SIG-M5 treated with dmso at 0.1 percent for 504 hours (cell line): ENCODE results near the gene ITGA3.

Experiments
- DNase-seq: peaks from one replicate; lab custom pipeline; 2025; ENCODE audit not compliant: unreplicated experiment; lab: John Stamatoyannopoulos, UW

ITGA3 gene

GRCh38 chr17:50106393-50107131 lies 50.7 kb downstream of the ITGA3 start:
- DNase-seq, result no peak

DNA sequence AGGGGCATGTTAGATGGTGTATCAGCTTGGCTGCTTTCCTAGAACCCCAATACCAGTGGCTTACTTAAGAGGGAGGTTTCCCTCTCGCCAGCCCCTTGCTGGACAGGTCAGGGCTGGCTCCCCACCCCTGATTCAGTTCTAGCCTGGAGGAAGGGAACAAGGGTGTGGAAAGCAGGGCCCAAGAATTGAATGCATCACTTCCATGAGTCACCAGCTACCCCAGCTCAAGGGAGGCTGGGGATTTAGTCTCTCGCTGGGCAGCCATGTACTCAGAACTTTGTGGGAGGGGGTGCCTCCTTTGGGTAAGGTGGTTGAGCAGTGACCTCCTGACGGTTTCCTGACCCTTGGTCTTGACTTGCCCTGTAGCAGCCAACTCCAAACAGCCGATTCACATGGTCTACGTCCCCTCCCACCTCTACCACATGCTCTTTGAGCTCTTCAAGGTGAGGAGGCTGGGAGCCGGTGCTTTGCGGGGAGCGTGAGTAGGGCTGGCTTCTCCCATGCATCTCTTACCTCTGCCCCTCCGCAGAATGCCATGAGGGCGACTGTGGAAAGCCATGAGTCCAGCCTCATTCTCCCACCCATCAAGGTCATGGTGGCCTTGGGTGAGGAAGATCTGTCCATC lies 52.0 kb downstream of the ITGA3 start:
- no peak for DNase-seq

GRCh38 chr17:50108556-50108955 lies 52.6 kb downstream of the ITGA3 start:
- DNase-seq, result no peak

- no peak for DNase-seq
Observed at GRCh38 chr17:50109207-50109606, 53.3 kb downstream of the ITGA3 start.

DNA sequence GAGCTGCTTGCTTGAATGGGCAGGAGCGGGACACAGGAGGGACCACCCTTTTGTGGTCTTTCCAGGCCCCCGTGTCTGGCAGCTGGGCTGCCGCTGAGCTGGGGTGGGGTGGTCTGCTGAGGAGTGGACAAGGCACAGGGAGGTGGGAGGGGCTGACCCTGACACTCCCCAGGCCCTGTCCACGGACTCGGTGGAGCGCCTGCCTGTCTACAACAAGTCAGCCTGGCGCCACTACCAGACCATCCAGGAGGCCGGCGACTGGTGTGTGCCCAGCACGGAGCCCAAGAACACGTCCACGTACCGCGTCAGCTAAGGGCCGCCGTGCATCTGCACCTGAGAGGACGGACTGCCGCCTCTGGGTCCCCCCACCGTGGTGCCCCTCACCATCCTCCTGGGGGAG lies 53.9 kb downstream of the ITGA3 start:
- DNase-seq, result no peak

DNA sequence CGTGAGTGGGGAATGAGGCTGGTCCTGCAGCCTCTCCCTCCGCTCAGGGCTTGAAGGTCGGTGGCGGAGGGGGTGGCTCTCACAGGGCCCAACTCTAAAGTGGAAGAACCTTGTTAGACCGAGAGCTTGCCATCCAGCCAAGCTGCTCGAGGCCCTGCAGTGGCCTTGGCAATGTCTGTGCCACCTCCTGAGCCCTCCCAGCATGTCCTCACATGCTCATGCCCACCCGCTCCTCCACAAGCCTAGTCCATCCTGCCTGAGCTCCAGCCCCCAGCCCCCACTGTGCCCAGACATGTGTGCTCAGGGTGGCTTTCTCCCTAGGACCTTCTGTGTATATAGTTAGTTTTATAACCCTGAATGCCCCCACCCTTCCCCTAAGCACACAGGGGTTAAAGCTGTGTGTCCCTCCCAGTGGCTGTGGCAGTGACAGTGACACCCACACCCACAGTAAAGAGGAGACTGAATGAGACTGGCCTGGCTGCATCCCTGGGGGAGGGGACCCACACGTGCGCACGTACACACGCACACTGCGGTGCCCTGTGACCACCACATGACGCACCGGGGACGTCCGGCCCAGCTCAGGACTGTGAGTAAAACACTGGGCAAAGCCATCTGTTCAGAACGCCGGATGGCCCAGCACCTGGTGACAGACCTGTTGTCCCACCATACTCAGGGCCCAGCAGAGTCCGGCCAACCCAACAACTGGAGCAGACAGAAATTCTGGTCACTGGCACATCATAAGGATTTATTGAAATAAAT lies 54.9 kb downstream of the ITGA3 start:
- DNase-seq, result no peak

DNA sequence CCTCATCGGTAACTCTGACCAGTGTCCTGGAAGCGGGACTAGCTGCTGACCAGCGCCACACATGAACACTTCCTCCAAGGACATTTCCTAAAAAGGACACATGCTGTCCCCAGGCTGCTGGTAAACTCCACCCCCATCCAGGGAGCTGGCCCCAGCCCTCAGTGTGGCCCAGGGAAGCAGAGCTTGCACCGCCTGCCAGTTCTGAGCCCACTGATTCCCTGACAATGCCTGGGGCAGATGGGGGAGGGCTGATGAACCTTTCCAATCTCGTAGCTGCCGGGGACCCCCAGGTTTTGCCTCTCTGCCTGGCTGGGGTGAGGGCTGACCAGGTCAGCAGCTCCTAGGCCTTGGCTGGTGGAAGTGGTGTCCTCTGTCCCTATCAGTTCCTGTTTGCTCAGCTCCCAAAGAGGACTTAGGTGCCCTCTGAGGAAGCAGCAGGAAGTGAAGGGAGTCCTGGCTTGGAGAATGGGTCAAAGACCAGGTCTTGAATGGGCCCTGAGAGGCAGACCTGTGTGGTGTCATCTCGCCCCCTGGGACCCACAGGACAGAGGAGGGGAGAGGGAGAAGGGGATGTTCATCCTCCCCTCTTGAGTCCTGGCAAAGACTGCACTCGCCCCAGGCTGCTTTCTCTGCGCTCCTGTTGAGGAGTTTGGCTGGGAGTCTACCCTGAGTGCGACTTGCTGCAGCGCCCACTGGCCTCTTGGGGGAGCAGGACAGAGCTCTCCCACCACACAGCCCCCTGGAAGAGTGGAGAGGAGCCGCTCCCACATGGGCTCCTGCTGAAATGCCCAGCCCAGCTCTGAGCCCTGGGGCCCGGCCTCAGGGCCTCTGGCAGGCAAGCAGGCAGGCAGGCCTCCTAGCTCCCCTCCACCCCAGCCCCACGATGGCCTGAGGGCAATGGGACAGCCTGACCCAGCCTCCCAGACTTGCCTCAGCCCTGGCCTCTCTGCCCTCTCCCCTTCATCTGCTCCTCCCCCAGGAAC lies 56.1 kb downstream of the ITGA3 start:
- no peak for DNase-seq

- no peak for DNase-seq
Observed at GRCh38 chr17:50112694-50113093, 56.8 kb downstream of the ITGA3 start.

DNA sequence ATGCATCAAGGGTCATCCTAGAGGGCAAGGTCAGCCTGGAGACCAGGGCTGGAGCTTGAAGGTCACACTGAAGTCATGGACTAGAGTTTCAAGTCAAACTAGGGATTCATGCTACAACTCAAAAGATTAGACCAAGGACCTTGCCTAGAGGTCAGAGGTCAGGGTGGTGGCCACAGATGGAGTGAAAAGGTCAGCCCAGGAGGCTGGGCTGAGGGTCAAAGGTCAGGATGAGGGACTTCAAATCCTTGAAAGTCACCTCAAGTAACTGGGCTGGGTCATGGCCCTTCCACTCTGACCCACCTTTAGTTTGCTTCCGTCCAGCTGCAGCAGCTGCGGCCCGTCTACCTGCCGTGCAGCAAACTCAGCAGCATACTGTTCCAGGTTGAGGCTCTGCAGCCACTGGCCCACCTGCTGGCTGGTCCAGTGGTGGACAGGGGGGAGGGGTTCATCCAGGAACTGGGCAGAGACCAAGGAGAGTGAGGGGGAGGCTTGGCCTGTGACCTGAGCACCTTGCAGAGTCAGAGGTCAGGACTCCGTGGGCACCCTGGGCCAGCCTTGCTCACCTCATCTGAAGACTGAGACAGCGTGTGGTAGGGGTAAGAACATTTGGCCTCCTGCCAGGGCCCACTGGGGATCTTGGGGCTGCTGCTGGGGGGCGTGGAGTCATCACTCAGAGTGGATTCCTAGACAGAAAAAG lies 57.9 kb downstream of the ITGA3 start:
- DNase-seq, result no peak

DNA sequence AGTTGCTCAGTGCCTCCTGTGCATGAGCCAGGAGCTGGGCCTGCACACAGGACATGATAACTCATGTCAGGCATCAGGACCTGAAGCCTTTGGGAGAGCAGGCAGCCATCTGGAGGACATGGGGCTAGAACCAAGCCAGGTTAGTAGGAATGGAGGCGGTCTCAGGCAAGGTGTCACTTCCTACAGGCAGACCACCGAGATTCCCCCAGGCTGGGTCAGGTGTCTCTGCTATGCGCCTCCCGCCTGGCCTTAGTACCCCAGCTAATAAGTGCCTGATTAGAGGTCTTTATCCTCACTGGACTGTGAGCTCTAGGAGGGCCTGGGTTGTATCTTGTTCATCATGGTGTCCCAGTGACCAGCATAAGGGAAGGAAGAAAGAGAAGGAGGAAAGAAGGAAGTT lies 58.5 kb downstream of the ITGA3 start:
- no peak for DNase-seq

DNA sequence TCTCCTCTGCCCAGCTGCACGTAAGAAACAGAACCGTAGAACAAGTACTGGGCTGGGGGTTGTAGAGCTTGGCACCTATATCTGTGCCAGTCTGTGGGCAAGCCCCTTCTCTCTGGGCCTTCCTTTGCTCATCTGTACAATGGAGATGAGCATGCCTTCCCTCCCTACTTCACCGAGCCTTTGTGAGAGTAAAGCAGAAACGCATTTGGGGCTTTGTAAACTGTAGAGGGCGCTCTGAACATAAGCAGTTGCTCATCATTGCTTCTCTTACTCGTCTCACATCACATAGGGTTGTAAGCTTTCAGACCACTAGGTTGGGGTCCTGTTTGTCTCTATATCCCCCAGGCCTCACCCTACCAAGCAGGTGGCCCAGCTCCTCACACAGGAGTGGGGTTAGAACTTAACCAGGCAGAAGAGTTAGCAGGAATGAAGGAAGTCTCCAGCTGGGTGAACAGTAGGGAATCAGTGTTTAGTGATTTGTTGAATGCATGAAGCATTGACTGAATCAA lies 59.0 kb downstream of the ITGA3 start:
- DNase-seq, result peak; percentile 82

GRCh38 chr17:50115756-50116155 lies 59.8 kb downstream of the ITGA3 start:
- DNase-seq, result no peak

GRCh38 chr17:50117202-50118051 lies 61.5 kb downstream of the ITGA3 start:
- DNase-seq, result peak; percentile 24

DNA sequence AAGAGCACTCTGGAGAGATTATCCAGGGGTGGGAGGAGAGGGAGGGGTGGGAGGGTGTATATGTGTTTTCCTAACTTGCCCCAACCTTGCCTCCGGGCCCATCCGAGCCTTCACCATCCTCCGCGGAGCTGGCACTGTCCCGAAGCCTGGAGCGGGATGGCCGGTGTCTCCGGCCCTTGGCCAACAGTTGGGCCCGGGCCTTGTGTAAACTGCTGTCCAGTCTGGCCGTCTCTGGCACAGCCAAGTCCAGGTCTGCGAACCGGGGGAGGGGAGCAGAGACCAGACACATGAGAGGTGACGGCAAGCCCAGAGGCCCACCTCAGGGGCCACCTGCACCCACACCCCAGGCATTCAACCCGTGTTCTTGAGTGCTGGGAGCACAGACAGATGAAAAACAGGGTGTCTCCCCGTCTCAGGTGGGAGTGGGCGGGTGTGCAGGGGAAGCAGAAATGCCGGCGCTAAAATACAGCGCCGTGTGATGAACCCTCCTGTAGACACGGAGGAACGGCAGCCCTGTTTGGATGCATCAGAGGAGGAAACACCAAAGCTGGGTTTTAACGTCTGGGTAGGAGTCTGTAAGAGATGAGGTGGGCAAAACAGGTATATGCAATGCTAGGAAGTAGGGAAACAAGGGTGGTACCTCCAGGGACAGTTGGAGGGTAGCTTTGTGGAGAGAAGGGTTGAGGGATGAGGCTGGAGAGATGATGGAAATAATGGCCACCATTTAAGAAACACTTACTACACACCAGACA lies 62.3 kb downstream of the ITGA3 start:
- no peak for DNase-seq

- no peak for DNase-seq
Observed at GRCh38 chr17:50118828-50119218, 62.9 kb downstream of the ITGA3 start.

DNA sequence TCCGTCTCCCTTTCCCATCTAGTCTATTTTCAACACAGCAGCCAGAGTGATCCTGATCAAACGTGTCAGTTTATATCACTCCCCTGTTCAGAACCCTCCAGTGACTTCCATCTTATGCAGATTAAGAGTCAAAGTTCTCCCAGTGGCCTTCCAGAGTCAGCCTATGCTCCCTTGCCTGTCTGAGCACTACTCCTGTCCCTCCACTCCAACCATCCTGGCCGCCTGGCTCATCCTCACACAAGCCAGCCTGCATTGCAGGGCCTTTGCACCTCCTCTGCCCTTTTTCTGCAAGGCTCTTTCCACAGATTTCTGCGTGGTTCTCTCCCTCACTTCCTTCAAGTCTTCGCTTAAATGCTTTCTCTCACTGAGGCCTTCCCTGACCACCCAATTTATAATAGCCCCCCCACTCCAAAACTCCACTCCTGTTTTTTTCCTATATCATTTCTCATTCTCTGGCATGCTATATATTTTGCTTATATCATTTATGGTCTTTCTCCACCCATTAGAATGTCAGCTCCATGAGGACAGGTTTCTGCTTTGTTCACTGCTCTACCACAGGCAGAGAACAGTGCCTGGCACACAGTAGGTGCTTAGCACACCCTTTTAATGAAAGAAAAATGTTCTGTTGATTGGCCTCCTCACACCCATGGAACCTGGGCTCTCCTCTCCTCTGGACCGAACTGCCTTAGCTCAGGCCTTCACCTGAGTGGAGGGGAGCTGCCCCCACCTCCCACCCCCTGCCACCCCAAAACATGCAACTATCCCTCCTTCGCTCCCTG lies 64.8 kb downstream of the ITGA3 start:
- DNase-seq, result no peak

- no peak for DNase-seq
Observed at GRCh38 chr17:50122945-50123344, 67.0 kb downstream of the ITGA3 start.
